ENCODE results near the gene RSAD1. TPM values are rescaled to one million over a fixed set of nuclear protein-coding genes. Genes with fewer than 3 reads are reported as not detected.

Gene RSAD1
- total RNA-seq, 1 donor: 25.8 TPM

GRCh38 chr17:50464121-50464520 is 14.5 kb upstream of the RSAD1 start:
- no peak for DNase-seq (ENCODE audit: low read depth)
- H3K4me3 ChIP-seq (ENCODE audit: low read depth, low read length): no peak overlapping the region
- TF ChIP-seq CTCF (IDR thresholded peaks at IDR 0.05; ENCODE audit: insufficient read depth, low read length): no peak

- no peak overlapping the region for H3K4me3 ChIP-seq (ENCODE audit: low read depth, low read length)
- TF ChIP-seq CTCF (IDR thresholded peaks at IDR 0.05; ENCODE audit: insufficient read depth, low read length): no peak
- no peak for DNase-seq (ENCODE audit: low read depth)
Observed at GRCh38 chr17:50464736-50465135, 13.9 kb upstream of the RSAD1 start.

GRCh38 chr17:50465171-50465570 is 13.5 kb upstream of the RSAD1 start:
- TF ChIP-seq CTCF (IDR thresholded peaks at IDR 0.05; ENCODE audit: insufficient read depth, low read length): no peak
- no peak for DNase-seq (ENCODE audit: low read depth)
- no peak overlapping the region for H3K4me3 ChIP-seq (ENCODE audit: low read depth, low read length)

- TF ChIP-seq CTCF (IDR thresholded peaks at IDR 0.05; ENCODE audit: insufficient read depth, low read length): no peak
- no peak for DNase-seq (ENCODE audit: low read depth)
- H3K4me3 ChIP-seq (ENCODE audit: low read depth, low read length): no peak overlapping the region
Observed at GRCh38 chr17:50465635-50466034, 13.0 kb upstream of the RSAD1 start.

- no peak for TF ChIP-seq CTCF (IDR thresholded peaks at IDR 0.05; ENCODE audit: insufficient read depth, low read length)
- no peak overlapping the region for H3K4me3 ChIP-seq (ENCODE audit: low read depth, low read length)
- no peak for DNase-seq (ENCODE audit: low read depth)
Observed at GRCh38 chr17:50466371-50467113, 12.1 kb upstream of the RSAD1 start.

- DNase-seq (ENCODE audit: low read depth): no peak
- no peak overlapping the region for H3K4me3 ChIP-seq (ENCODE audit: low read depth, low read length)
- TF ChIP-seq CTCF (IDR thresholded peaks at IDR 0.05; ENCODE audit: insufficient read depth, low read length): no peak
Observed at GRCh38 chr17:50467114-50467854, 11.4 kb upstream of the RSAD1 start.
